H1 (cell line): ENCODE data around the gene RNF130. TPM values are rescaled to one million over a fixed set of nuclear protein-coding genes. Genes with fewer than 3 reads are reported as not detected.

Experiments
- CTCF ChIA-PET: fragments of 300-600 bp; sonication (Branson Sonifier 250); formaldehyde crosslinking; loops from one replicate; lab custom pipeline; 2021; ENCODE audit not compliant: partially characterized antibody; lab: Charles Lee
- POLR2A ChIA-PET: fragments of 300-600 bp; sonication (Branson Sonifier 250); formaldehyde crosslinking; loops from one replicate; lab custom pipeline; 2021; ENCODE audit warnings: inconsistent platforms; ENCODE audit not compliant: partially characterized antibody; lab: Charles Lee
- DNase-seq, 2 experiments: peaks; one replicate each; pipeline versions ENCODE4 v3.0.0 to v3.0.0-alpha.2; 2010 to 2022; ENCODE audit warnings: low spot score in 2 of 2, low read depth in 1 of 2, mixed read lengths in 1 of 2
- FAIRE-seq: peaks from 2 replicates; lab custom pipeline; 2011; peaks lifted over from hg19 to GRCh38; lab: Jason Lieb, UNC
- H2AFZ ChIP-seq: 2 replicates; pipeline ENCODE4 v1.8.1; 2012; ENCODE audit warnings: low read length, inconsistent platforms
- H2AK5ac ChIP-seq: 2 replicates; pipeline ENCODE4 v1.6.1; 2013; ENCODE audit warnings: low read depth, low read length
- H2BK120ac ChIP-seq: replicated peaks from 2 replicates; pipeline ENCODE3; 2013; ENCODE audit warnings: low read depth, low read length, inconsistent platforms
- H2BK12ac ChIP-seq: 2 replicates; pipeline ENCODE4 v1.6.1; 2013; ENCODE audit warnings: low read depth, low read length
- H2BK15ac ChIP-seq: 2 replicates; pipeline ENCODE4 v1.6.1; 2013; ENCODE audit warnings: low read length
- H2BK20ac ChIP-seq: 2 replicates; pipeline ENCODE4 v1.6.1; 2013; ENCODE audit warnings: low read length
- H2BK5ac ChIP-seq: 2 replicates; pipeline ENCODE4 v1.6.1; 2013; ENCODE audit warnings: low read depth, low read length
- H3K14ac ChIP-seq: 2 replicates; pipeline ENCODE4 v1.6.1; 2013; ENCODE audit warnings: inconsistent platforms; ENCODE audit not compliant: insufficient read length
- H3K18ac ChIP-seq: 2 replicates; pipeline ENCODE4 v1.6.1; 2013; ENCODE audit warnings: low read length; ENCODE audit errors: extremely low read depth
- H3K23ac ChIP-seq: 2 replicates; pipeline ENCODE4 v1.6.1; 2013; ENCODE audit warnings: inconsistent platforms; ENCODE audit not compliant: insufficient read length
- H3K23me2 ChIP-seq: 2 replicates; pipeline ENCODE4 v1.6.1; 2013; ENCODE audit warnings: low read depth, low read length
- H3K27ac ChIP-seq: 2 replicates; pipeline ENCODE4 v1.6.1; 2011; ENCODE audit warnings: low read depth, low read length, inconsistent platforms
- H3K27me3 ChIP-seq, 4 experiments: replicated peaks in 1 of 4; 1 replicate in 1 of 4; 2 replicates in 3 of 4; pipeline versions ENCODE4 v1.6.1 to v1.8.1; 2011 to 2013; ENCODE audit warnings: low read length in 3 of 4, mild to moderate bottlenecking in 3 of 4, inconsistent platforms in 2 of 4, mixed read lengths in 2 of 4, moderate library complexity in 1 of 4; ENCODE audit not compliant: control insufficient read depth in 3 of 4, insufficient read depth in 3 of 4; ENCODE audit errors: extremely low read depth in 1 of 4
- H3K36me3 ChIP-seq, 4 experiments: 2 replicates each; pipeline versions ENCODE4 v1.6.1 to v1.8.1; 2011 to 2013; ENCODE audit warnings: mild to moderate bottlenecking in 4 of 4, low read length in 3 of 4, moderate library complexity in 2 of 4, control low read depth in 1 of 4, inconsistent platforms in 1 of 4; ENCODE audit not compliant: insufficient read depth in 4 of 4, control insufficient read depth in 2 of 4
- H3K4ac ChIP-seq: replicated peaks from 2 replicates; pipeline ENCODE3; 2013; ENCODE audit warnings: low read length, low read depth, mixed read lengths, inconsistent platforms; ENCODE audit not compliant: insufficient read length
- H3K4me1 ChIP-seq, 4 experiments: replicated peaks in 1 of 4; 1 replicate in 1 of 4; 2 replicates in 3 of 4; pipeline versions ENCODE4 v1.6.1 to v1.8.1; 2011 to 2013; ENCODE audit warnings: low read length in 3 of 4, inconsistent platforms in 2 of 4, mixed read lengths in 1 of 4; ENCODE audit not compliant: insufficient read depth in 4 of 4, control insufficient read depth in 3 of 4
- H3K4me2 ChIP-seq, 2 experiments: 2 replicates each; pipeline versions ENCODE4 v1.6.1 to v1.8.1; 2011 to 2013; ENCODE audit warnings: low read depth in 2 of 2, low read length in 2 of 2, control low read depth in 1 of 2, inconsistent platforms in 1 of 2, mild to moderate bottlenecking in 1 of 2; ENCODE audit not compliant: insufficient read depth in 1 of 2
- H3K4me3 ChIP-seq, 4 experiments: fragments of 200-600, 300-600 bp in 1 of 4; sonication (generic), shearing (Covaris generic), sonication (Bioruptor Twin) in 1 of 4; 2 replicates each; pipeline versions ENCODE4 v1.5.1 to v1.8.1; 2011 to 2016; ENCODE audit warnings: low read length in 4 of 4, low read depth in 3 of 4, control low read depth in 2 of 4, inconsistent platforms in 2 of 4, mild to moderate bottlenecking in 2 of 4, mixed read lengths in 1 of 4, moderate library complexity in 1 of 4; ENCODE audit not compliant: insufficient read depth in 2 of 4; ENCODE audit errors: extremely low read depth in 1 of 4
- H3K56ac ChIP-seq: replicated peaks from 2 replicates; pipeline ENCODE3; 2013; ENCODE audit warnings: low read depth, mild to moderate bottlenecking, mixed read lengths, low read length, inconsistent platforms; ENCODE audit not compliant: insufficient read length
- H3K79me1 ChIP-seq: 2 replicates; pipeline ENCODE4 v1.6.1; 2013; ENCODE audit warnings: low read depth, low read length, control low read depth
- H3K79me2 ChIP-seq, 2 experiments: 2 replicates each; pipeline versions ENCODE4 v1.6.1 to v1.8.1; 2012 to 2013; ENCODE audit warnings: low read length in 2 of 2, mild to moderate bottlenecking in 2 of 2, inconsistent platforms in 1 of 2; ENCODE audit not compliant: insufficient read depth in 2 of 2, control insufficient read depth in 1 of 2
- H3K9ac ChIP-seq, 4 experiments: replicated peaks in 1 of 4; 1 replicate in 1 of 4; 2 replicates in 3 of 4; pipeline versions ENCODE4 v1.6.1 to v1.8.1; 2011 to 2013; ENCODE audit warnings: low read depth in 3 of 4, low read length in 3 of 4, control low read depth in 2 of 4, mild to moderate bottlenecking in 2 of 4, moderate library complexity in 2 of 4, inconsistent platforms in 1 of 4; ENCODE audit errors: extremely low read depth in 1 of 4
- H3K9me3 ChIP-seq, 2 experiments: 2 replicates each; pipeline versions ENCODE4 v1.6.1 to v1.8.1; 2012 to 2013; ENCODE audit warnings: mild to moderate bottlenecking in 2 of 2, moderate library complexity in 2 of 2, control low read depth in 1 of 2, inconsistent platforms in 1 of 2, low read depth in 1 of 2, low read length in 1 of 2, mixed read lengths in 1 of 2; ENCODE audit not compliant: insufficient read depth in 2 of 2
- H4K20me1 ChIP-seq, 2 experiments: replicated peaks in 1 of 2; 2 replicates each; pipeline versions ENCODE3 to v1.8.1; 2011 to 2013; ENCODE audit warnings: inconsistent platforms in 2 of 2, low read length in 2 of 2, mild to moderate bottlenecking in 1 of 2; ENCODE audit not compliant: insufficient read depth in 2 of 2, control insufficient read depth in 1 of 2
- H4K5ac ChIP-seq: 2 replicates; pipeline ENCODE4 v1.6.1; 2013; ENCODE audit warnings: low read length, low read depth, mixed read lengths, inconsistent platforms; ENCODE audit not compliant: insufficient read length
- H4K8ac ChIP-seq: 2 replicates; pipeline ENCODE4 v1.8.0; 2013; ENCODE audit warnings: mild to moderate bottlenecking, moderate library complexity, low read length, inconsistent platforms; ENCODE audit not compliant: insufficient read depth; ENCODE audit errors: extremely low read depth
- H4K91ac ChIP-seq: replicated peaks from 2 replicates; pipeline ENCODE3; 2013; ENCODE audit warnings: low read length, mixed read lengths, inconsistent platforms; ENCODE audit not compliant: insufficient read length
- CBX8 ChIP-seq: fragments of 300-800, 300-1000 bp; sonication (generic); IDR thresholded peaks from 2 replicates; pipeline ENCODE4 v1.7.1; 2016; ENCODE audit warnings: low read depth, low read length, borderline replicate concordance
- CHD2 ChIP-seq: IDR thresholded peaks from 2 replicates; pipeline ENCODE4 v1.6.1; 2012; ENCODE audit warnings: low read length, improper control_type of control experiment
- CTBP2 ChIP-seq: IDR thresholded peaks from 2 replicates; pipeline ENCODE4 v1.7.0; 2011; ENCODE audit warnings: borderline replicate concordance, mild to moderate bottlenecking, moderate library complexity, mixed read lengths, low read length; ENCODE audit not compliant: insufficient read depth, insufficient read length
- JUN ChIP-seq: IDR thresholded peaks from 2 replicates; pipeline ENCODE4 v1.6.1; 2011; ENCODE audit warnings: low read depth, mild to moderate bottlenecking, improper control_type of control experiment, low read length
- POU5F1 ChIP-seq: IDR thresholded peaks from 2 replicates; pipeline ENCODE4 v1.6.1; 2011; ENCODE audit warnings: low read depth, mild to moderate bottlenecking, low read length, moderate library complexity
- WGBS, 2 experiments: shearing (Covaris generic) in 1 of 2; methylation state at CpG; one replicate each; pipeline versions ENCODE4 v1.1.6 to v1.1.7; 2013 to 2015; ENCODE audit warnings: low lambda C conversion rate in 2 of 2, mixed read lengths in 2 of 2, inconsistent platforms in 1 of 2, low coverage in 1 of 2, missing lambda C conversion rate in 1 of 2; ENCODE audit not compliant: insufficient replicate concordance in 2 of 2, insufficient coverage in 1 of 2, insufficient read length in 1 of 2; ENCODE audit errors: extremely low coverage in 1 of 2, missing lambda C conversion rate in 1 of 2; 5-methylcytosine and 5-hydroxymethylcytosine counted together
- polyA plus RNA-seq, 7 experiments: library from polyadenylated mRNA; depleted of rRNA in 3 of 7; stranded (reverse) in 5 of 7; unstranded in 2 of 7; fragments of >200 nt in 5 of 7; fragments of 200-250 nt in 2 of 7; gene quantifications; 1 replicate in 5 of 7; 2 replicates in 1 of 7; 4 replicates in 1 of 7; pipeline versions ENCODE4 v1.2.1 to v1.2.3, GENCODE V29; 2011 to 2013; ENCODE audit warnings: missing spikeins in 2 of 7, mixed read lengths in 2 of 7
- total RNA-seq: library from RNA; stranded (reverse); fragmentation: NEBNext Ultra II Directional; extraction: Animal tissue kit (Norgen Biotek cat#: 25700); gene quantifications from 2 replicates; pipeline ENCODE4 v1.2.1, GENCODE V29; 2021
- TF ChIP-seq, protein P1 (sequence below): IDR thresholded peaks from 2 replicates; pipeline ENCODE4 v1.6.1; 2011; ENCODE audit warnings: low read depth, mild to moderate bottlenecking, low read length; ENCODE audit not compliant: insufficient read depth

Gene RNF130
- total and polyA plus RNA-seq, 2 of the 8 experiments (the other 6 are each of a cell fraction or from before 2014, with no cell fraction given) = 65.1 to 70.0 TPM

DNA sequence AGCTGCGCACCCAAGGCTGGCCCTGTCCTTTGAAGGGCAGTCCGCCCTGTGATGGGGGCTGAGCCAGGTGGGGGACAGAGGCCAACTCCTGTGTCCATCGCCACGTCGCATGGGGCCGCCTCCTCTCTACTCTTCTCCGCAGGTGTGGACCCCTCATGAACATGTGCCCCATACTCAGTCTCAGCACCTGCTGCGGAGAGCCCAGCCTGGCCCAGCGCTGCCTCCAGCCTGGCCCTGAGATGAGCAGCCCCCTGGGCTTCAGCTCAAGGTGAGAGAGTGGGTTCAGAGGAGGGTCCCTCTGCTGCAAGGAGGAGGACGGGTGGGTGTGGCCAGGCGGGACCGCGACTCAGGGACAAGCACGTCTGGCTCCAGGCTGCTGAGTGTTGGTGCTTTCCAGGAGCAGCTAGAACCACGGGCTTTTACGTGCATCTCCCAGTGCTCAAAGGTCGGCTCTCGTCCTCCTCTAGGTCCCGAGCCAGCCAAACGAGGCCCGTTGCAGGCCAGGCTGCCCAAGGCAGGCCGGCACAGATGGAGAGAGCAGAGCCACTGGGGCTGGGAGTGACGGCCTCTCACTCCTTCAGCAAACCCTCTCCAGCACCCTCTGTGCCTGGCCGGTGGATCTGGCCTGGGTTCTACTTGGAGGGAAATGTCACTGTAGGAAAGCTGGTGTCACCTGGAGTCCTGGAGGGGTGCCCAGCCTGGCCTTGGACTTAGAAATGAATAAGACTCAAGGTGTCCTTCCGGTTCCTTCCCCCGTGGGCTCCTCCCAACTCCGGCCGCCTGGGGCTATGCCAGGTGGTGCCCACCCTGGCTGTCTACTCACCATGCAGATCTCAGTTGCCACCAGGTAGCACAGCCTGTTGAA is 48.9 kb upstream of the RNF130 start:
- Histone ChIP-seq H3K4me1 (no peaks in the 10 kb centered on the region; a peak in 1 of 7 replicates), H4K20me1 (no peaks in the 10 kb centered on the region), H3K9ac (no peak overlapping the region), H2AFZ (no peak overlapping the region), H4K5ac (no peak overlapping the region), H4K8ac (no peak overlapping the region; the same call in 1 of the 2 replicates), H4K91ac (no peak overlapping the region), H2BK120ac (no peak overlapping the region), H3K18ac (no peak overlapping the region), H3K4ac (no peak overlapping the region), H2BK20ac (no peak overlapping the region), H2AK5ac (no peak overlapping the region), H2BK12ac (no peak overlapping the region), H2BK5ac (no peak overlapping the region), H3K27ac (no peak overlapping the region), H3K56ac (no peak overlapping the region), H3K4me2 (no peak overlapping the region), H3K23me2 (no peaks in the 10 kb centered on the region), H3K14ac (no peak overlapping the region), H2BK15ac (no peak overlapping the region), H3K36me3 (no peaks in the 10 kb centered on the region), H3K9me3 (no peaks in the 10 kb centered on the region), H3K79me2 (no peaks in the 10 kb centered on the region), H3K4me3 (no peak overlapping the region), H3K79me1 (no peaks in the 10 kb centered on the region), H3K23ac (no peak overlapping the region), H3K27me3 (no peaks in the 10 kb centered on the region)
- ChIA-PET CTCF (interaction anchor here (0.9 kb wide), 2 partner anchors 8 to 49 kb away, joined by 3 read pairs; no protein-coding TSS in a partner anchor), POLR2A (no interaction called here)
- DNase-seq (no peak), FAIRE-seq (no peak)
- no peak for TF ChIP-seq CBX8
- TF ChIP-seq CTBP2 = no peak
- TF ChIP-seq CHD2 = no peak
- TF ChIP-seq JUN = no peak
- TF ChIP-seq, protein P1, sequence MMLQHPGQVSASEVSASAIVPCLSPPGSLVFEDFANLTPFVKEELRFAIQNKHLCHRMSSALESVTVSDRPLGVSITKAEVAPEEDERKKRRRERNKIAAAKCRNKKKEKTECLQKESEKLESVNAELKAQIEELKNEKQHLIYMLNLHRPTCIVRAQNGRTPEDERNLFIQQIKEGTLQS = no peak
- TF ChIP-seq POU5F1 = no peak
- 83% methylated on average over 26 of the region's 28 CpGs; no CpG with 5 or more reads in 1 of the 2 experiments for WGBS, 2 experiments
